GM12873 (cell line): Measurements from ENCODE around the gene IL7R.

Experiments used
- CTCF ChIP-seq: IDR thresholded peaks from 2 replicates; pipeline ENCODE4 v1.5.1; 2012; ENCODE audit warnings: low read depth, mild to moderate bottlenecking, moderate library complexity, low read length, control low read depth; ENCODE audit not compliant: insufficient read depth; ENCODE audit errors: missing control alignments

IL7R gene

GRCh38 chr5:35879096-35879495 lies 22.4 kb downstream of the IL7R start:
- TF ChIP-seq CTCF, result no peak

- TF ChIP-seq CTCF, result no peak
Measured at GRCh38 chr5:35879649-35880048, 23.0 kb downstream of the IL7R start.

GRCh38 chr5:35880156-35880555 lies 23.5 kb downstream of the IL7R start:
- TF ChIP-seq CTCF, result no peak

- TF ChIP-seq CTCF, result no peak
Measured at GRCh38 chr5:35881758-35882157, 25.1 kb downstream of the IL7R start.

- no peak for TF ChIP-seq CTCF
Measured at GRCh38 chr5:35884191-35884769, 27.6 kb downstream of the IL7R start.

- no peak for TF ChIP-seq CTCF
Measured at GRCh38 chr5:35884773-35885172, 28.1 kb downstream of the IL7R start.

GRCh38 chr5:35886381-35886780 lies 29.7 kb downstream of the IL7R start:
- no peak for TF ChIP-seq CTCF
